ENCODE data around the gene FHIT. TPM values are rescaled to one million over a fixed set of nuclear protein-coding genes. Genes with fewer than 3 reads are reported as not detected.

The FHIT gene
- total and polyA plus RNA-seq, 2 of the 4 experiments (the other 2 are of a cell fraction) = 0.07 TPM; not detected in 1

DNA sequence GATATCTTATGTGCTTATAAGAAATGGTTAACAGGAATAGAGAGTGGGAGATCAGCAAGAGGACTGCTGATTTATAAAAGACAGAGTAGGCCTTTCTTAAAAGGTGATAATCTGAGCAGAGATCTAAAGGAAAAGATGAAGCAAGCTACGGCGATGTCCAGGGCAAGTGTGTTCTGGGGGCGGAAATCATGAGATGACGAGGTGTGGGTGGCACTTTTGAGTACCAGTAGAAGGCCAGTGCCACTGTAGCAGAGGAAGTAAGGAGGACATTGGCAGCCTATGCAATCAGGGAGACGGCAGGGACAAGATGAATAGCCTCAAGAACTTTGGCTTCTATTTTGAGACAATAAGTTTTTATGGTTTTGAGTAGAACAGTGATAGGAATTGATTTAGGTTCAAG lies 492.4 kb downstream of the FHIT start:
- no peak overlapping the region for H3K9ac ChIP-seq (ENCODE audit: low read depth, low read length)
- TF ChIP-seq NFE2L2 (IDR thresholded peaks at IDR 0.05; ENCODE audit: low read depth, low read length) (no peak), CHD1 (IDR thresholded peaks at IDR 0.05; ENCODE audit: low read depth, low read length) (no peak), BHLHE40 (IDR thresholded peaks at IDR 0.05; ENCODE audit: low read depth, low read length) (no peak), MAFK (IDR thresholded peaks at IDR 0.05; ENCODE audit: low read depth, low read length) (no peak), FOS (IDR thresholded peaks at IDR 0.05; ENCODE audit: low read depth, low read length) (no peak), CEBPB (IDR thresholded peaks at IDR 0.05; ENCODE audit: low read depth, low read length) (no peak), SMC3 (IDR thresholded peaks at IDR 0.05; ENCODE audit: low read depth, low read length) (no peak)
- TF ChIP-seq, protein P1, sequence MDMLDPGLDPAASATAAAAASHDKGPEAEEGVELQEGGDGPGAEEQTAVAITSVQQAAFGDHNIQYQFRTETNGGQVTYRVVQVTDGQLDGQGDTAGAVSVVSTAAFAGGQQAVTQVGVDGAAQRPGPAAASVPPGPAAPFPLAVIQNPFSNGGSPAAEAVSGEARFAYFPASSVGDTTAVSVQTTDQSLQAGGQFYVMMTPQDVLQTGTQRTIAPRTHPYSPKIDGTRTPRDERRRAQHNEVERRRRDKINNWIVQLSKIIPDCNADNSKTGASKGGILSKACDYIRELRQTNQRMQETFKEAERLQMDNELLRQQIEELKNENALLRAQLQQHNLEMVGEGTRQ (IDR thresholded peaks at IDR 0.05; ENCODE audit: low read depth, low read length) = no peak
- no peaks in the 10 kb centered on the region for H3K9me1 ChIP-seq (ENCODE audit: insufficient read depth, low read length)
- H3K14ac ChIP-seq (replicated peaks; ENCODE audit: low read depth, low read length) = no peak overlapping the region
- H2BK120ac ChIP-seq (ENCODE audit: low read depth, low read length) = no peak overlapping the region
- intact Hi-C loops (cut with micrococcal nuclease) (no loop called here), dilution Hi-C loops (cut with HindIII; ENCODE audit: low sequenced_read_pairs, unreplicated experiment) (no loop called here), in situ Hi-C loops (cut with MboI; ENCODE audit: low sequenced_read_pairs) (no loop called here)
- no peak for ATAC-seq (ENCODE audit: low read depth)
- H4K91ac ChIP-seq (ENCODE audit: insufficient read depth, low read depth, low read length) = no peak overlapping the region
- no peak overlapping the region for H3K4me2 ChIP-seq (ENCODE audit: low read depth, low read length)
- no peak overlapping the region for H3K23ac ChIP-seq (ENCODE audit: low read depth, low read length)
- no peak overlapping the region for H2AK9ac ChIP-seq (replicated peaks; ENCODE audit: low read depth, low read length, poor library complexity)
- ChIA-PET CTCF (no interaction called here), POLR2A (ENCODE audit: unreplicated experiment) (no interaction called here)
- H2BK5ac ChIP-seq (ENCODE audit: low read depth, low read length, poor library complexity, severe bottlenecking) = no peak overlapping the region
- H4K20me1 ChIP-seq (ENCODE audit: insufficient read depth, low read length) = no peaks in the 10 kb centered on the region
- no peaks in the 10 kb centered on the region for H3K79me1 ChIP-seq (ENCODE audit: low read depth in 1 of 2, low read length in 2 of 2)
- no peak overlapping the region for H3K27ac ChIP-seq (ENCODE audit: insufficient read depth, low read length)
- no peak overlapping the region for H3K4ac ChIP-seq (ENCODE audit: low read depth, low read length)
- no peak overlapping the region for H4K8ac ChIP-seq (ENCODE audit: low read depth in 2 of 2, low read length in 2 of 2)
- no peak overlapping the region for H2BK20ac ChIP-seq (ENCODE audit: low read depth, low read length)
- DNase-seq = no peak
- no peak overlapping the region for H3K56ac ChIP-seq (ENCODE audit: extremely low read depth, insufficient read depth, low read length)
- no peak overlapping the region for H3K18ac ChIP-seq (ENCODE audit: low read depth, low read length)
- H4K5ac ChIP-seq (ENCODE audit: low read depth, low read length) = no peak overlapping the region
- no peak overlapping the region for H2AK5ac ChIP-seq (ENCODE audit: low read depth, low read length)
- WGBS, 2 experiments (ENCODE audit: extremely low coverage in 2 of 2, insufficient read length in 1 of 2) = 87% methylated on average over 5 of the region's 5 CpGs; no CpG with 5 or more reads in 1 of the 2 experiments
- no peaks in the 10 kb centered on the region for H3K4me1 ChIP-seq (ENCODE audit: control insufficient read depth, insufficient read depth, low read length)
- H2BK15ac ChIP-seq (ENCODE audit: low read depth, low read length) = no peak overlapping the region
- no TSS peak for BruUV-seq (replicated peaks)
- H3K27me3 ChIP-seq (ENCODE audit: control insufficient read depth, insufficient read depth, low read length) = no peaks in the 10 kb centered on the region
- H3K36me3 ChIP-seq (ENCODE audit: control insufficient read depth, insufficient read depth, low read length) = no peaks in the 10 kb centered on the region
- no peak overlapping the region for H3K4me3 ChIP-seq (ENCODE audit: insufficient read depth, low read depth, low read length)
- H3K9me3 ChIP-seq (ENCODE audit: control insufficient read depth, insufficient read depth, low read length) = peaks cover 2% of the 10 kb centered on the region; the same call in 1 of the 2 replicates
- H2AFZ ChIP-seq (replicated peaks; ENCODE audit: low read length, poor library complexity) = no peak overlapping the region
